GM20000 (cell line): ENCODE data around the gene GAS2L1.

Source experiments
- DNase-seq: peaks from one replicate; pipeline ENCODE4 v3.0.0; 2012; ENCODE audit warnings: low spot score
- CTCF ChIP-seq: IDR thresholded peaks from 2 replicates; pipeline ENCODE4 v1.5.1; 2012; ENCODE audit warnings: mild to moderate bottlenecking, control low read depth; ENCODE audit errors: extremely low read depth, missing control alignments

Gene GAS2L1

GRCh38 chr22:29275819-29276565, 30.5 kb upstream of the GAS2L1 start:
- DNase-seq, result no peak
- TF ChIP-seq CTCF, result no peak

GRCh38 chr22:29277927-29278326, 28.5 kb upstream of the GAS2L1 start:
- DNase-seq, result no peak
- TF ChIP-seq CTCF, result no peak

- no peak for TF ChIP-seq CTCF
- DNase-seq, result no peak
Observed at GRCh38 chr22:29284196-29284595, 22.3 kb upstream of the GAS2L1 start.

- no peak for TF ChIP-seq CTCF
- DNase-seq, result no peak
Observed at GRCh38 chr22:29288837-29289236, 17.6 kb upstream of the GAS2L1 start.

- no peak for TF ChIP-seq CTCF
Observed at GRCh38 chr22:29290061-29290460, 16.4 kb upstream of the GAS2L1 start.

GRCh38 chr22:29291215-29291614, 15.2 kb upstream of the GAS2L1 start:
- no peak for DNase-seq

More at GRCh38 chr22:29290061-29290460, 16.4 kb upstream of the GAS2L1 start:
- no peak for DNase-seq

More at GRCh38 chr22:29291215-29291614, 15.2 kb upstream of the GAS2L1 start:
- no peak for TF ChIP-seq CTCF
